NCI-H2029 (cell line): ENCODE measurements around the gene INTU.
"Not testable (repeated sequence)": the region's sequence is repeated elsewhere in the genome, so short reads cannot be mapped to it uniquely, and the experiment has no call there.

Experiments used
- DNase-seq: peaks from one replicate; lab custom pipeline; 2025; lab: John Stamatoyannopoulos, UW

The INTU gene

GRCh38 chr4:127643791-127644190 lies 11.0 kb downstream of the INTU start:
- peak; percentile 79 for DNase-seq

GRCh38 chr4:127648061-127648460 lies 15.3 kb downstream of the INTU start:
- DNase-seq: no peak

GRCh38 chr4:127655590-127655989 lies 22.8 kb downstream of the INTU start:
- not testable (repeated sequence) for DNase-seq

- no peak for DNase-seq
These were observed 23.4 kb downstream of the INTU start for GRCh38 chr4:127656047-127656680.

- no peak for DNase-seq
These were observed 27.6 kb downstream of the INTU start for GRCh38 chr4:127660284-127660885.

- no peak for DNase-seq
These were observed 34.4 kb downstream of the INTU start for GRCh38 chr4:127667116-127667515.

GRCh38 chr4:127667772-127668171 lies 35.0 kb downstream of the INTU start:
- DNase-seq: no peak

- no peak for DNase-seq
These were observed 36.0 kb downstream of the INTU start for GRCh38 chr4:127668770-127669169.

GRCh38 chr4:127669691-127670090 lies 36.9 kb downstream of the INTU start:
- no peak for DNase-seq

- DNase-seq: no peak
These were observed 39.4 kb downstream of the INTU start for GRCh38 chr4:127672111-127672510.

- no peak for DNase-seq
These were observed 52.5 kb downstream of the INTU start for GRCh38 chr4:127685292-127685691.

GRCh38 chr4:127686658-127687057 lies 53.9 kb downstream of the INTU start:
- no peak for DNase-seq

- DNase-seq: no peak
These were observed 54.8 kb downstream of the INTU start for GRCh38 chr4:127687580-127687979.

GRCh38 chr4:127698789-127699200 lies 66.0 kb downstream of the INTU start:
- DNase-seq: no peak

- DNase-seq: peak; percentile 41
These were observed 76.2 kb downstream of the INTU start for GRCh38 chr4:127708985-127709384.

GRCh38 chr4:127709456-127709855 lies 76.7 kb downstream of the INTU start:
- DNase-seq: peak; percentile 0

- DNase-seq: no peak
These were observed 97.6 kb downstream of the INTU start, which contains the start of gene SLC25A31 for GRCh38 chr4:127730142-127730913. TSS of gene SLC25A31 (plus strand) at chr4:127730400. CDS start at chr4:127730546, 146 bp downstream.

GRCh38 chr4:127731406-127731805 lies 98.6 kb downstream of the INTU start:
- DNase-seq: no peak

GRCh38 chr4:127732623-127733328 lies 100.0 kb downstream of the INTU start:
- peak; percentile 29 for DNase-seq

- DNase-seq: no peak
These were observed 102.2 kb downstream of the INTU start for GRCh38 chr4:127734976-127735375.

- DNase-seq: no peak
These were observed 104.5 kb downstream of the INTU start for GRCh38 chr4:127737295-127737694.

GRCh38 chr4:127741247-127741646 lies 108.5 kb downstream of the INTU start:
- no peak for DNase-seq
